Adrenal gland (tissue), 12 donors: ENCODE results near the gene HDAC4. TPM values are rescaled to one million over a fixed set of nuclear protein-coding genes. Genes with fewer than 3 reads are reported as not detected.

Experiments
- DNase-seq, 7 donors: peaks; one replicate each; pipeline ENCODE4 v3.0.0-alpha.2; 2019 to 2020
- H3K27ac ChIP-seq, 5 donors: fragments of 200-600 bp; sonication (generic) in 4 of 5; 1 replicate in 3 of 5; 2 replicates in 2 of 5; pipeline versions ENCODE4 v1.5.1 to v1.8.0; 2016 to 2020; ENCODE audit warnings: mild to moderate bottlenecking in 1 of 5
- H3K27me3 ChIP-seq: fragments of 200-600 bp; 2 replicates; pipeline ENCODE4 v1.8.0; 2021
- H3K36me3 ChIP-seq, 2 donors: fragments of 200-600 bp; replicated peaks in 1 of 2; 1 replicate in 1 of 2; 2 replicates in 1 of 2; pipeline versions ENCODE4 v1.5.1 to v1.8.0; 2018 to 2022
- H3K4me1 ChIP-seq, 2 donors: fragments of 200-600 bp; replicated peaks in 1 of 2; 1 replicate in 1 of 2; 2 replicates in 1 of 2; pipeline versions ENCODE4 v1.5.1 to v1.8.0; 2018 to 2021
- H3K4me3 ChIP-seq, 4 donors: fragments of 200-600 bp; sonication (generic) in 3 of 4; one replicate each; pipeline ENCODE4 v1.5.1; 2016 to 2018
- H3K9me3 ChIP-seq, 3 donors: fragments of 200-600 bp; sonication (generic) in 1 of 3; replicated peaks in 1 of 3; 1 replicate in 2 of 3; 2 replicates in 1 of 3; pipeline versions ENCODE4 v1.5.1 to v1.8.0; 2016 to 2021
- CTCF ChIP-seq, 6 experiments: fragments of 450-650 bp in 4 of 6; fragments of 200-600 bp in 2 of 6; sonication (generic) in 1 of 6; IDR thresholded peaks; 1 replicate in 5 of 6; 2 replicates in 1 of 6; pipeline versions ENCODE4 v1.5.1 to v1.8.0; 2016 to 2021; ENCODE audit warnings: antibody characterized with exemption in 6 of 6, mild to moderate bottlenecking in 2 of 6, moderate library complexity in 1 of 6
- POLR2A ChIP-seq, 2 donors: fragments of 450-650 bp; IDR thresholded peaks; one replicate each; pipeline ENCODE4 v1.6.1; 2017; ENCODE audit warnings: antibody characterized with exemption in 2 of 2, mild to moderate bottlenecking in 2 of 2, moderate library complexity in 1 of 2
- WGBS, 4 donors: extraction: QIAGEN DNeasy Blood & Tissue Kit in 2 of 4; methylation state at CpG; one replicate each; pipeline versions ENCODE4 v1.1.5 to v1.1.7; 2013 to 2017; 5-methylcytosine and 5-hydroxymethylcytosine counted together
- intact Hi-C, 2 donors: fragments of 100-400 bp; cut with DNase I; formaldehyde crosslinking; loops; one replicate each; pipeline versions ENCODE4 v1.14.1 to v1.15.0; 2022 to 2023
- polyA plus RNA-seq, 3 donors: library from polyadenylated mRNA; stranded (reverse); fragments of 200-250 nt in 2 of 3; fragments of 350-450 nt in 1 of 3; fragmentation: Illumina TruSeq in 1 of 3; extraction: RNeasy Lipid Tissue Mini Kit (QIAGEN cat#74804) in 1 of 3; gene quantifications; one replicate each; pipeline ENCODE4 v1.2.3, GENCODE V29; 2013 to 2014
- total RNA-seq, 9 donors: library from RNA; depleted of rRNA in 4 of 9; stranded (reverse); fragments of >200 nt in 4 of 9; fragments of 120-200 nt in 1 of 9; fragmentation: NEBNext Ultra II Directional in 1 of 9; extraction: Animal tissue kit (Norgen Biotek cat#: 25700) in 1 of 9; gene quantifications; one replicate each; pipeline versions ENCODE4 v1.1.0 to v1.2.4, GENCODE V29; 2013 to 2023
- donor health status: healthy with polysubstance abuse.
- donor health status: Bipolar disorder and iron deficiency.
- donor health status: DM: yes; HTN: yes; CAD: no.
- donor health status: DM: no; HTN: no; CAD: no.
- donor health status: DM: no; HTN: no; CAD: no.
- donor health status: DM: yes; HTN: yes; CAD: no.

The HDAC4 gene
- total and polyA plus RNA-seq, 12 donors, result 8.3 to 88.9 (median 28.7) TPM

GRCh38 chr2:239351687-239352086 is 49.1 kb downstream of the HDAC4 start:
- H3K4me3 ChIP-seq, result no peak overlapping the region
- H3K27me3 ChIP-seq, result no peaks in the 10 kb centered on the region
- no peak overlapping the region for H3K27ac ChIP-seq
- intact Hi-C loops, result no loop called here
- WGBS, 4 donors, result 83 to 89% (median 88%) methylated on average over 4 to 14 of the region's 14 CpGs
- peak in 2 of 7 donors; percentile 9 to 52 for DNase-seq
- no peaks in the 10 kb centered on the region for H3K9me3 ChIP-seq
- TF ChIP-seq POLR2A (IDR thresholded peaks at IDR 0.05) (no peak), CTCF (IDR thresholded peaks at IDR 0.05) (no peak)
- peaks cover 0 to 15% of the 10 kb centered on the region in 2 donors for H3K36me3 ChIP-seq
- no peaks in the 10 kb centered on the region for H3K4me1 ChIP-seq

- Histone ChIP-seq H3K36me3 (peaks cover 0 to 15% of the 10 kb centered on the region in 2 donors), H3K4me3 (no peak overlapping the region), H3K27ac (peak overlapping the region in 2 of 5 donors; percentile 56 to 72), H3K27me3 (no peaks in the 10 kb centered on the region), H3K9me3 (no peaks in the 10 kb centered on the region), H3K4me1 (no peaks in the 10 kb centered on the region)
- TF ChIP-seq POLR2A (IDR thresholded peaks at IDR 0.05) (no peak), CTCF (IDR thresholded peaks at IDR 0.05) (no peak)
- WGBS, 4 donors, result 89 to 94% (median 92%) methylated on average over 21 to 25 of the region's 25 CpGs
- intact Hi-C loops, result no loop called here
- no peak for DNase-seq
Observed at GRCh38 chr2:239349453-239350135, 51.2 kb downstream of the HDAC4 start.

GRCh38 chr2:239348563-239349452 is 52.0 kb downstream of the HDAC4 start:
- DNase-seq, result peak in 1 of 7 donors; percentile 84
- Histone ChIP-seq H3K27ac (peak overlapping the region in 2 of 5 donors; percentile 56 to 72), H3K36me3 (peaks cover 0 to 15% of the 10 kb centered on the region in 2 donors), H3K4me3 (no peak overlapping the region), H3K27me3 (no peaks in the 10 kb centered on the region), H3K9me3 (no peaks in the 10 kb centered on the region), H3K4me1 (no peaks in the 10 kb centered on the region)
- intact Hi-C loops, result no loop called here
- WGBS, 4 donors, result 80 to 86% (median 83%) methylated on average over 25 to 29 of the region's 29 CpGs
- no peak for TF ChIP-seq CTCF (IDR thresholded peaks at IDR 0.05)
- peak in 1 of 2 donors; percentile 6 for TF ChIP-seq POLR2A (IDR thresholded peaks at IDR 0.05)

- Histone ChIP-seq H3K9me3 (no peaks in the 10 kb centered on the region), H3K27ac (no peak overlapping the region), H3K36me3 (peaks cover 0 to 5% of the 10 kb centered on the region in 2 donors), H3K4me1 (no peaks in the 10 kb centered on the region), H3K27me3 (no peaks in the 10 kb centered on the region), H3K4me3 (no peak overlapping the region)
- 91 to 98% (median 94%) methylated on average over 4 of the region's 4 CpGs for WGBS, 4 donors
- TF ChIP-seq POLR2A (IDR thresholded peaks at IDR 0.05) (no peak), CTCF (IDR thresholded peaks at IDR 0.05) (no peak)
- intact Hi-C loops, result no loop called here
- no peak for DNase-seq
Observed at GRCh38 chr2:239346676-239347075, 54.1 kb downstream of the HDAC4 start.
